Activated T-helper 1 cell treated with anti-CD3 and anti-CD28 coated beads, Interleukin-2, amount 50 U/mL, for 16 hours (primary cell): ENCODE data around the gene IL27RA.
"Not testable (repeated sequence)": the region's sequence is repeated elsewhere in the genome, so short reads cannot be mapped to it uniquely, and the experiment has no call there.

Experiments
- DNase-seq, 2 donors: peaks; one replicate each; pipeline ENCODE4 v3.0.0-alpha.2; 2020; ENCODE audit warnings: low read depth in 1 of 2, low spot score in 1 of 2

IL27RA gene

GRCh38 chr19:14027856-14028450, 3.6 kb upstream of the IL27RA start, which contains the start of gene RLN3:
Gene RLN3 (plus strand): TSS chr19:14028148. CDS start chr19:14028205, 57 bp downstream.
- no peak for DNase-seq

- no peak for DNase-seq
Observed at GRCh38 chr19:14028901-14029300, 2.7 kb upstream of the IL27RA start.

- DNase-seq, result no peak
Observed at GRCh38 chr19:14030997-14031718, 404 bp upstream of the IL27RA start.

- no peak for DNase-seq
Observed at GRCh38 chr19:14033946-14034345, 2.4 kb downstream of the IL27RA start.

GRCh38 chr19:14035159-14035558, 3.6 kb downstream of the IL27RA start:
- not testable (repeated sequence) for DNase-seq

- no peak for DNase-seq
Observed at GRCh38 chr19:14035706-14036105, 4.1 kb downstream of the IL27RA start.

- DNase-seq, result no peak
Observed at GRCh38 chr19:14039181-14039580, 7.6 kb downstream of the IL27RA start.

GRCh38 chr19:14042659-14043608, 11.4 kb downstream of the IL27RA start:
- DNase-seq, result not testable (repeated sequence)

- DNase-seq, result not testable (repeated sequence)
Observed at GRCh38 chr19:14047866-14048265, 16.3 kb downstream of the IL27RA start.

GRCh38 chr19:14048443-14049153, 17.0 kb downstream of the IL27RA start:
- peak; percentile 56 to 58 for DNase-seq

- no peak for DNase-seq
Observed at GRCh38 chr19:14050512-14050911, 18.9 kb downstream of the IL27RA start.

- DNase-seq, result not testable (repeated sequence)
Observed at GRCh38 chr19:14050961-14051360, 19.4 kb downstream of the IL27RA start.

- no peak for DNase-seq
Observed at GRCh38 chr19:14051980-14052379, 20.4 kb downstream of the IL27RA start.

- DNase-seq, result no peak
Observed at GRCh38 chr19:14052470-14052869, 20.9 kb downstream of the IL27RA start.

- no peak for DNase-seq
Observed at GRCh38 chr19:14053032-14053431, 21.5 kb downstream of the IL27RA start.

GRCh38 chr19:14053500-14053899, 21.9 kb downstream of the IL27RA start:
- DNase-seq, result no peak

- DNase-seq, result no peak
Observed at GRCh38 chr19:14054099-14054498, 22.5 kb downstream of the IL27RA start.

- no peak for DNase-seq
Observed at GRCh38 chr19:14054721-14055120, 23.2 kb downstream of the IL27RA start.

GRCh38 chr19:14055396-14055795, 23.8 kb downstream of the IL27RA start:
- DNase-seq, result no peak

GRCh38 chr19:14056069-14056666, 24.6 kb downstream of the IL27RA start:
- DNase-seq, result no peak
